ENCODE results near the gene ARHGAP10. TPM values are rescaled to one million over a fixed set of nuclear protein-coding genes. Genes with fewer than 3 reads are reported as not detected.

ARHGAP10 gene
- total and polyA plus RNA-seq, 2 donors (not counting 1 experiment from before 2014, with no cell fraction given): 0.10 to 0.34 TPM

DNA sequence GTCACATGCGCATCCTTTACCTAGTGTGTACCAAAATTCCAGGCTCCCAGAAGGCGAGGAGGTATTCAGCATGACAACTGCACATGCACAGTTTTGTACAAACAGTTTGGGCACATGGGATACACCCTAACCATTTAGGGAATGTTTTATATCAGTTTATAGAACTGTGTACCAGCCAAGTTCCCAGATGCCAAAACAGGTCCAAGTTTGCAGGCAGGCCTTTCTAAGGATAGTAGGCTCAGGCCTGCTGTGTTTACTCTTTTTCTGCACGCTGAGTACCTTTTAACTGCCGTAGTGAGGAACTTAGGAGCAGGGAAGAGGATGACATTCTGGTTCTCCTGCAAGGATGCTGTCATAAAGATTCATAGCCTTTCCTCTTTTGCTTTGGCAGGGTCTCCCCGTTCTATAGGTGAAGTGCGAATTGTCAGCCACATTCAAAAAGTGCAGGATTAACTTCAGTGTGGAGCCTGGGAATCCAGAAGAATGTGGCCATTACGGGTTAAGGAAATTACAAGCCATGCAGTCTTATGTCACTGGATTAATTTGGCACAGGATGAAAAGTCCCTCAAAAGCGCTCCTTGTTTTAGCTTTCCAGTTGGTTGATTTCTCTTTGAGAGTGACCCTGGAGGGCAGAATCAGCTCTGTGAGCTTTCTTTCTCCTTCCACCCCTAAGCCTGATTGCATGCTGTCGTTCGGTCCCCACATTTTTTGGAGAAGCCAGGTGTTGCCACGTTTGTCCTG, 259.8 kb downstream of the ARHGAP10 start:
- Histone ChIP-seq H3K27ac (ENCODE audit: low read length in 2 of 2) (no peak overlapping the region), H3K27me3 (replicated peaks in 1 of 4; ENCODE audit: control extremely low read depth in 1 of 4, control insufficient read depth in 3 of 4, insufficient read depth in 4 of 4, low read length in 3 of 4) (no peaks in the 10 kb centered on the region), H3K79me2 (ENCODE audit: control insufficient read depth, insufficient read depth, low read length) (no peaks in the 10 kb centered on the region), H3K4me2 (replicated peaks; ENCODE audit: low read depth, low read length, poor library complexity, severe bottlenecking) (no peak overlapping the region), H3K9ac (ENCODE audit: low read length) (no peak overlapping the region), H3K9me3 (ENCODE audit: control extremely low read depth in 1 of 3, control insufficient read depth in 2 of 3, insufficient read depth in 1 of 3, low read length in 2 of 3) (no peaks in the 10 kb centered on the region), H3K4me1 (ENCODE audit: control insufficient read depth in 2 of 2, insufficient read depth in 2 of 2, low read length in 2 of 2) (no peaks in the 10 kb centered on the region), H4K20me1 (ENCODE audit: control insufficient read depth, insufficient read depth, low read length, poor library complexity, severe bottlenecking) (no peaks in the 10 kb centered on the region), H2AFZ (ENCODE audit: insufficient read depth, low read depth, low read length, poor library complexity, severe bottlenecking) (no peak overlapping the region), H3K4me3 (ENCODE audit: control extremely low read depth in 1 of 5, extremely low read depth in 1 of 5, insufficient read depth in 1 of 5, low read depth in 2 of 5, low read length in 4 of 5) (no peak overlapping the region), H3K36me3 (replicated peaks in 1 of 2; ENCODE audit: control extremely low read depth in 1 of 2, control insufficient read depth in 1 of 2, extremely low read depth in 1 of 2, insufficient read depth in 2 of 2, low read length in 1 of 2) (no peaks in the 10 kb centered on the region)
- no peaks in the 10 kb centered on the region for H3K27me3 Mint-ChIP-seq
- no peak for DNase-seq
- ChIA-PET CTCF (no interaction called here), POLR2A (no interaction called here)
- WGBS (ENCODE audit: insufficient coverage): 93% methylated on average over 11 of the region's 11 CpGs
- no peak overlapping the region for H3K27ac Mint-ChIP-seq
- no peaks in the 10 kb centered on the region for H3K4me1 Mint-ChIP-seq
- no peaks in the 10 kb centered on the region for H3K9me3 Mint-ChIP-seq (ENCODE audit: insufficient read depth)
- TF ChIP-seq, protein P1, sequence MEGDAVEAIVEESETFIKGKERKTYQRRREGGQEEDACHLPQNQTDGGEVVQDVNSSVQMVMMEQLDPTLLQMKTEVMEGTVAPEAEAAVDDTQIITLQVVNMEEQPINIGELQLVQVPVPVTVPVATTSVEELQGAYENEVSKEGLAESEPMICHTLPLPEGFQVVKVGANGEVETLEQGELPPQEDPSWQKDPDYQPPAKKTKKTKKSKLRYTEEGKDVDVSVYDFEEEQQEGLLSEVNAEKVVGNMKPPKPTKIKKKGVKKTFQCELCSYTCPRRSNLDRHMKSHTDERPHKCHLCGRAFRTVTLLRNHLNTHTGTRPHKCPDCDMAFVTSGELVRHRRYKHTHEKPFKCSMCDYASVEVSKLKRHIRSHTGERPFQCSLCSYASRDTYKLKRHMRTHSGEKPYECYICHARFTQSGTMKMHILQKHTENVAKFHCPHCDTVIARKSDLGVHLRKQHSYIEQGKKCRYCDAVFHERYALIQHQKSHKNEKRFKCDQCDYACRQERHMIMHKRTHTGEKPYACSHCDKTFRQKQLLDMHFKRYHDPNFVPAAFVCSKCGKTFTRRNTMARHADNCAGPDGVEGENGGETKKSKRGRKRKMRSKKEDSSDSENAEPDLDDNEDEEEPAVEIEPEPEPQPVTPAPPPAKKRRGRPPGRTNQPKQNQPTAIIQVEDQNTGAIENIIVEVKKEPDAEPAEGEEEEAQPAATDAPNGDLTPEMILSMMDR (IDR thresholded peaks at IDR 0.05): no peak
- TF ChIP-seq EZH2 (IDR thresholded peaks at IDR 0.05; ENCODE audit: borderline replicate concordance, insufficient read depth, low read depth, low read length, poor library complexity, severe bottlenecking): no peak
- intact Hi-C loops (cut with micrococcal nuclease): no loop called here
- no peak for ATAC-seq (ENCODE audit: low read depth)
- no peak overlapping the region for H3K4me3 Mint-ChIP-seq

DNA sequence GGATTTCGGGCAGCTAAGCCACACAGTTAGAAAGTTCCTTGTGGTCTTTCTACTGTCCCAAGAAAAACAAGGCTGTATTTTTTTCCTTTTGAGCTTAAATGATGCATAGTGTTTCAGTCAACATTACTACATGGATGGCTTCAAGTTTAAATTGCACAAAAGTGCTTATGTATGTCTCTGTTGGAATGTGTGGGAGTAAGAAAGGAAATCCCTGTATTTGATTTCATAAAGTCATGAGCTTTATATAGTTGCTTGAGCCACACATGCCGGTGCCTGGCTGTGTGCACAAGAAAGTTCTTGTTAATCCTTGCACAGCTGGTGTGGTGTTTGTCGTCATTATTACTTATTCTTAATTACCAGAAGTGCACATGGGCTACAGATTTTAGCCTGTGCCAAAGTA, 262.2 kb downstream of the ARHGAP10 start:
- TF ChIP-seq, protein P1 (IDR thresholded peaks at IDR 0.05): no peak
- TF ChIP-seq EZH2 (IDR thresholded peaks at IDR 0.05; ENCODE audit: borderline replicate concordance, insufficient read depth, low read depth, low read length, poor library complexity, severe bottlenecking): no peak
- ATAC-seq (ENCODE audit: low read depth): no peak
- no peak for DNase-seq
- Histone ChIP-seq H3K79me2 (ENCODE audit: control insufficient read depth, insufficient read depth, low read length) (no peaks in the 10 kb centered on the region), H3K4me1 (ENCODE audit: control insufficient read depth in 2 of 2, insufficient read depth in 2 of 2, low read length in 2 of 2) (no peaks in the 10 kb centered on the region), H3K9ac (ENCODE audit: low read length) (no peak overlapping the region), H3K4me2 (replicated peaks; ENCODE audit: low read depth, low read length, poor library complexity, severe bottlenecking) (no peak overlapping the region), H2AFZ (ENCODE audit: insufficient read depth, low read depth, low read length, poor library complexity, severe bottlenecking) (no peak overlapping the region), H3K9me3 (ENCODE audit: control extremely low read depth in 1 of 3, control insufficient read depth in 2 of 3, insufficient read depth in 1 of 3, low read length in 2 of 3) (no peaks in the 10 kb centered on the region), H3K4me3 (ENCODE audit: control extremely low read depth in 1 of 5, extremely low read depth in 1 of 5, insufficient read depth in 1 of 5, low read depth in 2 of 5, low read length in 4 of 5) (no peak overlapping the region), H3K27me3 (replicated peaks in 1 of 4; ENCODE audit: control extremely low read depth in 1 of 4, control insufficient read depth in 3 of 4, insufficient read depth in 4 of 4, low read length in 3 of 4) (no peaks in the 10 kb centered on the region), H3K36me3 (replicated peaks in 1 of 2; ENCODE audit: control extremely low read depth in 1 of 2, control insufficient read depth in 1 of 2, extremely low read depth in 1 of 2, insufficient read depth in 2 of 2, low read length in 1 of 2) (no peaks in the 10 kb centered on the region), H4K20me1 (ENCODE audit: control insufficient read depth, insufficient read depth, low read length, poor library complexity, severe bottlenecking) (no peaks in the 10 kb centered on the region), H3K27ac (ENCODE audit: low read length in 2 of 2) (no peak overlapping the region)
- POLR2A ChIA-PET: no interaction called here
- WGBS (ENCODE audit: insufficient coverage): no CpG with 5 or more reads among the region's 3 CpGs
- H3K4me3 Mint-ChIP-seq: no peak overlapping the region
- H3K4me1 Mint-ChIP-seq: no peaks in the 10 kb centered on the region
- no peaks in the 10 kb centered on the region for H3K27me3 Mint-ChIP-seq
- no peaks in the 10 kb centered on the region for H3K9me3 Mint-ChIP-seq (ENCODE audit: insufficient read depth)
- no peak overlapping the region for H3K27ac Mint-ChIP-seq
- CTCF ChIA-PET: interaction anchor here (1.0 kb wide), 1 partner anchor 10 kb away, joined by 4 read pairs; no protein-coding TSS in a partner anchor
- intact Hi-C loops (cut with micrococcal nuclease): no loop called here

Measured in B cell (primary cell).